Measurements from ENCODE around the gene ACBD6.
"Not testable (repeated sequence)": the region's sequence is repeated elsewhere in the genome, so short reads cannot be mapped to it uniquely, and the experiment has no call there.

The ACBD6 gene

DNA sequence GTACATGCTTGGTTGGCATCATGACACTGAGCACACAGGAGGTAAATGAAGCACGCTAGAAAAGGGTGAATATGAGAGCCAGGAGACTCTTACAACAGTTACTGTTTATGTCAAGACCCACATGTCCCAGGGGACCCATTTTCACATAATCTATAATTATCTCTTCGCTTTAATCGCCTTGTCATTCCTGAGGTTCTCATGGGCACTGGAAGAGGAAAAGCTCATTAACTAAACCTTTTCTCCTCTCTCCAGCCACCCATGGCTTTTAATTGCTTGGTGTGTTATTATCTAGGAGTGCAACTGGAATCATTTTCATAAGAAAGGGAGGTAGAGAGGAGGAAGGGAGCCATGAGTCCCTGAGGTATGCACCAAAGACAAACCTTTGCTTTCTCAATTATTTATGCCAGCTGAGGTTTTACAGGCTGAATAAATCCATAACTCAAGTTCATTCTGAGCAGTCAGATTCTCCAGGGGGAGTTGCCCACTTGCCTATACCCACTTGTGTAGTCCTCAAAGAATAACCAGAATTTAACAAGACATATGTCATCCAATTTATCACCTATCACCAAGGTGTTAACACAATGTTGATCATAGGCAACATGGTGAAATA lies 77.4 kb downstream of the ACBD6 start:
- no peak for DNase-seq (ENCODE audit: extremely low read depth in 1 of 2, low read depth in 1 of 2)

DNA sequence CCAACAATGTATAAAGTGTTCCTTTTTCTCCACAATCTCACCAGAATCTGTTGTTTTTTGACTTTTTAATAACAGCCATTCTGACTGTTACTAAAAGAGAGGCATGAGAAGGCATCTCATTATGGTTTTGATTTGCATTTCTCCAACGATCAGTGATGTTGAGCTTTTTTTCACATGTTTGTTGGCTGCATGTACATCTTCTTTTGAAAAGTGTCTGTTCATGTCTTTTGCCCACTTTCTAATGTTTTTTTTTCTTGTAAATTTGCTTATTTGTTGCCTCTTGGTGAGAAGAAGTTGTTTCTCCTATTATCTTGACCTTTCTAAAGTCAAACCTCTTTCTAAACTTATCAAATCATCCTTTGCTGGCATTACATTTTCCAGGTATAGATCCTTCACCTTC lies 80.8 kb downstream of the ACBD6 start:
- DNase-seq (ENCODE audit: extremely low read depth in 1 of 2, low read depth in 1 of 2): no peak

DNA sequence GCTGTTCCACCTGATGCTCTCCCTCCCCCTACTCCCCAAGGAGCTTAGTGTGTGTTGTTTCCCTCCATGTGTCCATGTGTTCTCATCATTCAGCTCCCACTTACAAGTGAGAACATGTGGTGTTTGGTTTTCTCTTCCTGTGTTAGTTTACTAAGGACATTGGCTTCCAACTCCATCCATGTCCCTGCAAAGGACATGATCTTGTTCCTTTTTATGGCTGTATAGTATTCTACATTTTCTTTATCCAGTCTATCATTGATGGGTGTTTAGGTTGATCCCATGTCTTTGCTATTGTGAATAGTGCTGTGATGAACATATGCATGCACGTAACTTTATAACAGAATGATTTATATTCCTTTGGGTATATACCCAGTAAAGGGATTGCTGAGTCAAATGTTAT lies 81.2 kb downstream of the ACBD6 start:
- DNase-seq (ENCODE audit: extremely low read depth in 1 of 2, low read depth in 1 of 2): not testable (repeated sequence)

DNA sequence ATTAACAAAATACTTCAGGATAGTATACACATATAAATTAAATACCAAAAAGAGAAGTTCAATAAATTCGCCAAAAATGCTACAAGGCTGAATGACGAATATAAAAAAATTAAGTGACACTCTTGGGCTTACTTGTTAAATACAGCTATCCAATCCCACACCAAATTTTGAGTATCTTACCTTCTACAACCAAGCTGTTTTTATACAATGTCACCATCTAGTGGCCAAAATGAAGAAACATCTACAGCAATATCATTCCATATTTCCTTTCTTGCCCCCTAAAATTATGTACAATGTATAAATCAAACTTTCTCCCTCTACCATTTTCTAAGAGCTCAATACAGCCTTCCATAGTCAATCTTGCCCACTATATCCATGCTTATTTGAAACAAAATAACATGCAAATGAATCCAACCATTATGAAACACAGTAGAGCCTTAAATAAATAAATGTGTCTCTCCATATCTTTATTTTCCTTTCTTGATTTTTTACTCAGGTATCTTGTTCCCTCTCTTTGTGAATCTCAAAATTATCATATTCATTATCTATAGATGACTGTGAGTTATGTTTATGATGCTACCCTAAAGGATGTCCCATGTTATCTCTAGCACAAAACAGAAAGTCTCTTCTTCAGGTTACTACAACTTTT lies 86.3 kb downstream of the ACBD6 start:
- no peak for DNase-seq (ENCODE audit: extremely low read depth in 1 of 2, low read depth in 1 of 2)

DNA sequence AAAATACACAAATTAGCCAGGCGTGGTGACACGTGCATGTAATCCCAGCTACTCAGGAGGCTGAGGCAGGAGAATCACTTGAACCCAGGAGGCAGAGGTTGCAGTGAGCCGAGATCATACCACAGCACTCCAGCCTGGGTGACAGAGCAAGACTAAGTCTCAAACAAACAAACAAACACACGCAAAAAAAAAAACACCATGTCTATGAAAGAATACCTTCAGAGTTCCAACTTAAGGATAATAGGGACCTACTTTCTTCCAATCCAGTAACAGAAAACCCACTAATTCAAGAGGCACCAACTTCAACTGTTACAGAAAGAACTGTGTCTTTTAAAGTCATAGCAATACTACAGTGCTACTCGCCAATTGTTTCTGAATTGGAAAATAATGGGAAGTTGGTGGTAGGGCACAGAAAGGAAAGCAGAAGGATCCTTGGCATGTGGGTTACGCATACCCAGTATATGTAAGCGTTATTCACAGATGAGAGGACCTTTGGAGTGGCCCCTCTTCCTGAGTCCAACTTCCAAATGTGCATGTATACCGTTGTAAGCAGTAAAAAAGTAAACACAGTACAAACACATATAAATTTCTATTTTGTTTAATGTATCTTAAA lies 87.0 kb downstream of the ACBD6 start:
- DNase-seq (ENCODE audit: extremely low read depth in 1 of 2, low read depth in 1 of 2): no peak

DNA sequence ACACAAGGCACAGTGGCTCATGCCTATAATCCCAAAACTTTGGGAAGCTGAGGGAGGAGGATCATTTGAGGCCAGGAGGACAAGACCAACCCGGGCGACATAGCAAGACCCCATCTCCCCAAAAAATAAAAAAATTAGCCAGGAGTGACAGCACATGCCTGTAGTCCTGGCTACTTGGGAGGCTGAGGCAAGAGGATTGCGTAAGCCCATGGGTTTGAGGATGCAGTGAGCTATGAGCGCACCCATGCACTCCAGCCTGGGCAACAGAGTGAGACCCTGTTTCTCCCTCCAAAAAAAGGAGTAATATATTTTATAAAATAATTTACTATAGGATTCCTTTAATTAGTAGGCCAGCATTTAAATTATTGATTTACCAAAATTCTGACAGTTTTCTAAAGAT lies 89.8 kb downstream of the ACBD6 start:
- no peak for DNase-seq (ENCODE audit: extremely low read depth in 1 of 2, low read depth in 1 of 2)

DNA sequence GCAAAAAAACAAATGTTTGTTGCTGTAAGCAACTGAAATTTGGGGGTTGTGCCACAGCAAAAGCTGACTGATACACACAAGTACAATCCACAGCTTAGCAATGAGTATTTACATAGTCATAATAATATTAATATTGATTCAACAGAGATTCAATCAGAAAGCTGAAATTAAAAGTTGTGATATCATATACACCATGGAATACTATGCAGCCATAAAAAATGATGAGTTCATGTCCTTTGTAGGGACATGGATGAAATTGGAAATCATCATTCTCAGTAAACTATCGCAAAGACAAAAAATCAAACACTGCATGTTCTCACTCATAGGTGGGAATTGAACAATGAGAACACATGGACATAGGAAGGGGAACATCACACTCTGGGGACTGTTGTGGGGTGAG lies 94.2 kb downstream of the ACBD6 start:
- not testable (repeated sequence) for DNase-seq (ENCODE audit: extremely low read depth in 1 of 2, low read depth in 1 of 2)

DNA sequence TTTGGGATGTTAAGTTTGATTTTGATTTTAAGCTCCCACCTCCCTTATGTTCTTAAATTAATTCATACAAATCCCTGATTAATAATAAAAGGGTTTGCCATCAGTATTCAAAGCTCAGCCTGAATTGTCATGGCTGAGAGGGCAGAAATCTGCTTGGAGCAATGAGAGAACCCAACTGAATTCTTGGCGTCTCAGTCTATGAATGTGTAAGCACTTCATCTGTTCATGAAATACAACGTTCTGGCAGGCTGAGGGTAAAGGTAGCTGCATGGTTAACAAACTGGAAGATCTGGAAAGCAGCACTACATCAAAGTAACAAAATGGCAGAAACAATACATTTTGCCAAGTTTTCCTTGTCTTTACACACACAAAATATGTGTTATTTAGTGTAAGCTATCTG lies 95.3 kb downstream of the ACBD6 start:
- DNase-seq (ENCODE audit: extremely low read depth in 1 of 2, low read depth in 1 of 2): no peak

DNA sequence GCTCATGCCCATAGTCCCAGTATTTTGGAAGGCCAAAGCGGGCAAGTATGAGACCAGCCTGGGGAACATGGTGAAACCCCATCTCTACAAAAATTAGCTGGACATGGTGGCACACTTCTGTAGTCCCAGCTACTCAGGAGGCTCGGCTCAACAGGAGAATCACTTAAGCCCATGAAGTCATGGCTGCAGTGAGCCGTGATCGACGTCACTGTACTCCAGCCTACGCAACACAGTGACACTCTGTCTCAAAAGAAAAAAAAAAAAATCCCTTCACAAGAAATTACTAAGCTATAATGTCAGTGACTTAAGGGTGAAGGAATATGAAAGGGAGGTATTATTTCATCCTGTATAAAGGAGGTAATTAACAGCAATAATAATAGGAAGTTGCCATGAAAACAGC lies 99.8 kb downstream of the ACBD6 start:
- DNase-seq (ENCODE audit: extremely low read depth in 1 of 2, low read depth in 1 of 2): no peak

DNA sequence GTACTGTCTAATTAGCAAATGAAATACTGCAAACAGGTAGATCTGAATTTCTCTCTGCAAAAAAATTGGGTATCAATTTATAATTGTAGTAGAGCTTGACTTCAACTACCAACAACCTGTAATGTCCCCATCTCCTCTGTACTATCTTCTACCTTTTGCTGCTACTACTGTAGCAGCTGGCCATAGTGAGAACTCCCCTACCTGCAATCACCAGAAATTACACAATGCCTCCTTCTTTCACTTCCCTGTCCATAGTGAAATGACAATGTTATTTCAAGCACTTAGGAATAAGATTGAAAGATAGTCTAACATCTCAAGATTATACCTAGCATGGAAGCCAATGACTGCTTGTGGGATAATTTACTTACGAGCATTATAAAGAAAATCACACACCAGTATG lies 100.4 kb downstream of the ACBD6 start:
- no peak for DNase-seq (ENCODE audit: extremely low read depth in 1 of 2, low read depth in 1 of 2)

DNA sequence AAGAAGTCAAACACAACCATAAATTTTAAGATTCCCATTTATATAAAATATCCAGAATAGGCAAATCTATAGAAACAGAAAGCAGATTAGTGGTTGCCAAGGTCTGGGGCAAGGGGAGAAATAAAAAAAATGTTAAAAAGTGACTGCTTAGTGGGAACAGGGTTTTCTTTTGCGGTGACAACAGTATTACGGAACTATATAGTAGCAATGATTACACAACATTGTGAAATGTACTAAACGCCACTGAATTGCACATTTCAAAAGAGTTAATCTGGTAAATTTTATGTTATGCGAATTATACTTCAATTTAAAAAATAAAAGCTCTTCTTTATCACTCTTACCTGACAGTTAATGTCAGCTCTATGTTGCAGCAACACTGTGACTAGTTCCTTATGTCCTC lies 105.2 kb downstream of the ACBD6 start:
- no peak for DNase-seq (ENCODE audit: extremely low read depth in 1 of 2, low read depth in 1 of 2)

DNA sequence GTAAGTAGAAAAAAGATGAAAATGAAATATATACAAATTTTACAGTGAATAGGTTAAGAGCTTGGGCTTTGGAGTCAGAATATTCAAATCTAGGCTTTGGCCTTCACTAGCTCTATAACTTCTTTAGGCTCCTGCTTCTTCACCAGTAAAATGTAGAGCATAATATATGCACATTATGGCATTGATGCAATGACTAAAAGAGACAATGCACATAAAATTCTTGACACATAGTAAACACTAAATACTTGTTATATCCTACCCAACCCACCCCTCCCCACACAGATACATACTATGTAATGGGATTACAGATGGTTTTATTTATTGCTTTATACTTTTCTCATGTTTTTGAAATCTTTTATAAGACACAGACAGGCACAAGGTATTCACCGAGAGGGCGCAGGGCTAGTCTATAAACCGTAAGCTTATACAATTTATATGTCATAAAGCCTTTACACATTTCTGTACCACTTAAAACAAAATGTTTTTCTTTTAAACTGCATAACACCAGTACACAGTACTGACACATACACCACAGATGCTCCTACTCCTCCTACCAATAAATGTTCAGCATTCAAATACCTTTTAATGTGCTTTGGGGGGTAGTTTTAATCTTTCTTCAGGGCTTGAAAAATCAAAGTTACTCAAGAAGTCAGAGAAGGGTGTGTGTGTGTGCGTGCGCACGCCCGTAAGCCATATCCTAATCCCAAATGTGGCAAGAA lies 109.8 kb downstream of the ACBD6 start:
- DNase-seq (ENCODE audit: extremely low read depth in 1 of 2, low read depth in 1 of 2): no peak

DNA sequence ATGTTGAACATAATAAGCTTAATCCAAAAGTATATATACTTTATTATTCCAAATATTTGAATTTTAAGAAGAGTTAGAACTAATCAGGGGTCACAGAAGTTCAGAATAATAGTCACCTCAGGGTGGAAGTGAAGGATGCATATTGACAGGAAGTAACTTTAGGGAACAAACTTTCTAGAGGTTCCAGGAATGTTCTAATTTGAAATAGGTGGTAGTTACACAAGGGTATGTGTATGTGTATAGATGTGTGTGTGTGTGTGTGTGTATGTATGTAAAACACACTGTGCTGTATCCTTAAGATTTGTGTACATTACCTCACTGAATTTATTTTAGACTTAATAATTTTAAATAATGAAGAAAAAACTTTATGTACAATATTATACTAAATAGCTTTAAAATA lies 110.4 kb downstream of the ACBD6 start:
- DNase-seq (ENCODE audit: extremely low read depth in 1 of 2, low read depth in 1 of 2): no peak

DNA sequence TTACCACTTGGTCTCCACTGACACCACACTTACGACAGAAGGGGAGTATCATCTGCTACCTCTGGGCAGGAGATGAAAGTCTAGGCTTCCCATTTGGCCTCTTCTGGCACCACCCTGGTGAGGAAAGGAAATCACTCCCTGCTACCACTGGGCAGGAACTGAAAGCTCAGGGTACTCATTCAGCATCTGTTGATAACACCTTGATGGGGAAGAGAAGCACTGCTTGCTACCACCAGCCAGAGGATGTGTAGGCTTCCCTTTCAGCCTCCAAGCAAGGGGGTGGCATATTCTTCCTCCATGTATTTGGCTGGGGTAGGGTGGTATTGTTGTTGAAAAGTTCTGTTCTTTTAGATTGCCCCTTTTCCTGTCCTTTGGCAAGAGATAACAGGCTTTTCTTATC lies 115.0 kb downstream of the ACBD6 start:
- DNase-seq (ENCODE audit: extremely low read depth in 1 of 2, low read depth in 1 of 2): no peak

DNA sequence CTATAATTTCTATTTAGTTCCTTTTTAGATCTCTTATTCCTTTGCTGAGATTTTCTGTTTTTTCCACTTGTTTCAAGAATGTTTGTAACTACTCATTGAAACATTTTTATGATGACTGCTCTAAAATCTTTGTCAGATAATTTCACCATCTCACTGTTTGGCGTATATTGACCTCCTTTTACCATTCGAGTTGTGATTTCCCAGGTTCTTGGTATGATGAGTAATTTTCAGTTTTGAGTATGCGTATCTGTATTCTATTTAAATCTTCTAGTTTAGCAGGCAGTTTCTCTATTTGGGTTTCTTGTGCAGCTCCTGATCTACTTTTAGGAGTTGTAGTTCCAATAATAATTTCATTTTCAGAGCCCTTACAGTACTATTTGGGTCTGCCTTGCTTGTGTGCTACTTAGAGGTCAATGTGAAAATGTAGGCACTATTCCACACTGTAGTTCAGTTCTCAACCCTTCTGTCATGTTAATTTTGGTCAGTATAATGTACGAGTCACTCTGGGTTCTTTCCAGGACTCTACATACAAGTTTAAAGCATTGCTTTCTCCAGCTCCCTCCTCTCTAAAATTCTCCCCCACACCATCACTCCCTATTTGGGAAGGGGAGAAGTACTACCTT lies 115.5 kb downstream of the ACBD6 start:
- DNase-seq (ENCODE audit: extremely low read depth in 1 of 2, low read depth in 1 of 2): no peak

DNA sequence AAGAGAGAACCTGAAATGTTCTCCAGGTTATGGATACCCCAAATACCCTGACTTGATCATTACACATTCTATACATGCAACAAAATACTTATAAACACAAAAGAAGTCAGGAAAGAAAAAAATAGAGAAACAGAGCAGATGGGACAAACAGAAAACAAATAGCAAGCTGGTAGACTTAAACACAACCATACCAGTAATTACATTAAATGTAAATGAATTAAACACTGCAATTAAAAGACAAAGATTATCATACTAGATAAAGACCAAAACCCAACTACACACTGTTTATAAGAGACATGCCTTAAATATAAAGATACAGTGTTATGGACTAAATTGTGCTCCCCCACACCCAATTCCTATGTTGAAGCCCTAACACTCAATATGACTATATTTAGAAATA lies 117.2 kb downstream of the ACBD6 start:
- DNase-seq (ENCODE audit: extremely low read depth in 1 of 2, low read depth in 1 of 2): no peak

DNA sequence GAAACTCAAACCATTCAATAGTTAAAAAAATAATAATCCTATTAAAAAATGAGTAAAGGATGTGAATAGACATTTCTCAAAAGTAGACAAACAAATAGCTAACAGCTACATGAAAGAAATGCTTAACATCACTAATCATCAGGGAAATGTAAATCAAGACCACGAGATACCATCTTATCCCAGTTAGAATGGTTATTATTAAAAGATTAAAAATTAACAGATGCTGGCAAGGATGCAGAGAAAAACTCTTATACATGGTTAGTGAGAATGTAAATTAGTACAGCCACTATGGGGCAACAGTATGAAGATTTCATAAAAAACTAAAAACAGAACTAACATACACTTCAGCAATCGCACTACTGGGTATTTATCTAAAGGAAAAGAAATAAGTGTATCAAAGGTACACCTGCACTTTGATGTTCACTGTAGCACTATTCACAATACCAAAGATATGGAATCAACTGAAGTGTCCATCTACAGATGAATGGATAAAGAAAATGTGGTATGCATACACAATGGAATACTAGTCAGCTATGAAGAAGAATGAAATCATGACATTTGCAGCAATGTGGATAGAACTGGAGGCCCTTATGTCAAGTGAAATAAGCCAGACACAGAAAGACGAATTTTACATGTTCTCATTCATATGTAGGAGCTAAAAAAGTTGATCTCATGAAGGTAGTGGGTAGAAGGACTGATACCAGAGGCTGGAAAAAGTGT lies 117.9 kb downstream of the ACBD6 start:
- DNase-seq (ENCODE audit: extremely low read depth in 1 of 2, low read depth in 1 of 2): no peak

DNA sequence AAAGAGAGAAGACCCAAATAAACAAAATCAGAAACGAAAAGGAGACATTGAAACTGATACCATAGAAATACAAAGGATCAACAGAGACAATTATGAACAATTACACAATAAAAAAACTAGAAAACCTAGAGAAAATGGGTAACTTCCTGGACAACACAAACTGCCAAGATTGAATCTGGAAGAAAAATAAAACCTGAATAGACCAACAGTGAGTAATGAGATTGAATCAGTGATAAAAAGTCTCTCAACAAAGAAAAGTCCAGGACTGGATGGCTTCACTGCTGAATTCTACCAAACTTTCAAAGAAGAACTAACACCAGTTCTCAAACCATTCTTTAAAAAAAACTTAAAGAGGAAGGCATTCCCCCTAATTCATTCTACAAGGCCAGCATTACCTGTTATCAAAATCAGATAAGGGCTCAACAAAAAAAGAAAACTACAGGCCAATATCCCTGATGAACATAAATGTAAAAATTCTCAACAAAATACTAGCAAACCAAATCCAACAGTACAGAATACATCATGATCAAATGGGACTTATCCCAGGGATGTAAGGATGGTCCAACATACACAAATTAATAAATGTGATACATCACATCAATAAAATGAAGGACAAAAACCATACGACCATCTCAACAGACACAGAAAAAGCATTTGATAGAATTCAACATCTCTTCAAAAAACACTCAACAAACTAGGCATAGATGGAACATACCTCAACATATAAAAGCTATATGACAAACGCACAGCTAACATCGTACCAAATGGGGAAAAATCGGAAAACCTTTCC lies 119.9 kb downstream of the ACBD6 start:
- no peak for DNase-seq (ENCODE audit: extremely low read depth in 1 of 2, low read depth in 1 of 2)

DNA sequence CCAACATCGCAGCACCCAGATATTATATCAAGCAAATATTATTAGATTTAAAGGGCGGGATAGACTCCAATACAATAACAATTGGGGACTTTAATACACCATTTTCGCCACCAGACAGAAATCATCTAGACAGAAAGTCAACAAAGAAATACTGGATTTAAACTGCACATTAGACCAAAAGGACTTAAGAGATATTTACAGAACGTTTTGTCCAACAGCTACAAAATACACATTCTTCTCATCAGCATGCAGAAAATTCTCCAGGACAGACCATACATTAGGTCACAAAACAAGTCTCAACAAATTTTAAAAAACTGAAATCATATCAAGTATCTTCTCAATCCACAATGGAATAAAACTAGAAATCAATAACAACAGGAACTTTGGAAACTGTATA lies 121.2 kb downstream of the ACBD6 start:
- no peak for DNase-seq (ENCODE audit: extremely low read depth in 1 of 2, low read depth in 1 of 2)

Measured in stimulated activated CD8-positive, alpha-beta memory T cell treated with anti-CD3 and anti-CD28 coated beads, Interleukin-7, amount 100 ng/mL, for 48 hours (primary cell).